ENCODE data around the gene IL27RA.

IL27RA gene

DNA sequence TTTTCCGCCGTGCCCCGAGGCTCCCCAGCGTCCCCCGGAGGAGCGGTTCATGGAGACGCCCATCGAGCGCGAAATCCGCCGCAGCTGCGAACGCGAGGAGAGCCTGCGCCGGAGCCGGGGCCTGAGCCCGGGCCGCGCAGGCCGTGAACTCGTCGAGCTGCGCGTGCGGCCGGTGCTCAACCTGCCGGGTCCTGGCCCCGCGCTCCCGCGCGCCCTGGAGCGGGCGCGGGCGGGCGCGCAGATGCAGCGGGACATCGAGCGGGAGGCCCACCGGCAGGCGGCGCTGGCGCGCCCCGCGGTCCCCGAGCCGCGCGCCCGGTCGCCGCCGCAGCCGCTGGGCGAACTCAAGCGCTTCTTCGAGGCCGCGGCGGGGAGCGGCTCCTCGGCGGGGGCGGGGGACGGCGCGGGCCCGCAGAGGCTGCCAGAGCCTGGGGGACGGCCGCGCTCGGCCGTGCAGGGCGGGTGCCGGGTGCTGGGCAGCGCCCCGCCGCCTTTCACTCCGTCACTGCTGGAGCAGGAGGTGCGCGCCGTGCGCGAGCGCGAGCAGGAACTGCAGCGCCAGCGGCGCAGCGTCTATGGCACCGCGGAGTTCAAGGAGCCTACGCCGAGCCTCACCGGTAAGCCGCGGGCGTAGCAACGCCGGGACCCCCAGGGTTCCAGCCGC is 41.8 kb downstream of the IL27RA start:
- H3K4me3 ChIP-seq (ENCODE audit: low read depth, low read length), result peak overlapping the region; percentile 64
- no peak for DNase-seq (ENCODE audit: low read depth)
- TF ChIP-seq, protein P1, sequence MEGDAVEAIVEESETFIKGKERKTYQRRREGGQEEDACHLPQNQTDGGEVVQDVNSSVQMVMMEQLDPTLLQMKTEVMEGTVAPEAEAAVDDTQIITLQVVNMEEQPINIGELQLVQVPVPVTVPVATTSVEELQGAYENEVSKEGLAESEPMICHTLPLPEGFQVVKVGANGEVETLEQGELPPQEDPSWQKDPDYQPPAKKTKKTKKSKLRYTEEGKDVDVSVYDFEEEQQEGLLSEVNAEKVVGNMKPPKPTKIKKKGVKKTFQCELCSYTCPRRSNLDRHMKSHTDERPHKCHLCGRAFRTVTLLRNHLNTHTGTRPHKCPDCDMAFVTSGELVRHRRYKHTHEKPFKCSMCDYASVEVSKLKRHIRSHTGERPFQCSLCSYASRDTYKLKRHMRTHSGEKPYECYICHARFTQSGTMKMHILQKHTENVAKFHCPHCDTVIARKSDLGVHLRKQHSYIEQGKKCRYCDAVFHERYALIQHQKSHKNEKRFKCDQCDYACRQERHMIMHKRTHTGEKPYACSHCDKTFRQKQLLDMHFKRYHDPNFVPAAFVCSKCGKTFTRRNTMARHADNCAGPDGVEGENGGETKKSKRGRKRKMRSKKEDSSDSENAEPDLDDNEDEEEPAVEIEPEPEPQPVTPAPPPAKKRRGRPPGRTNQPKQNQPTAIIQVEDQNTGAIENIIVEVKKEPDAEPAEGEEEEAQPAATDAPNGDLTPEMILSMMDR (IDR thresholded peaks at IDR 0.05; ENCODE audit: low read depth, low read length, missing control alignments), result peak; percentile 68

DNA sequence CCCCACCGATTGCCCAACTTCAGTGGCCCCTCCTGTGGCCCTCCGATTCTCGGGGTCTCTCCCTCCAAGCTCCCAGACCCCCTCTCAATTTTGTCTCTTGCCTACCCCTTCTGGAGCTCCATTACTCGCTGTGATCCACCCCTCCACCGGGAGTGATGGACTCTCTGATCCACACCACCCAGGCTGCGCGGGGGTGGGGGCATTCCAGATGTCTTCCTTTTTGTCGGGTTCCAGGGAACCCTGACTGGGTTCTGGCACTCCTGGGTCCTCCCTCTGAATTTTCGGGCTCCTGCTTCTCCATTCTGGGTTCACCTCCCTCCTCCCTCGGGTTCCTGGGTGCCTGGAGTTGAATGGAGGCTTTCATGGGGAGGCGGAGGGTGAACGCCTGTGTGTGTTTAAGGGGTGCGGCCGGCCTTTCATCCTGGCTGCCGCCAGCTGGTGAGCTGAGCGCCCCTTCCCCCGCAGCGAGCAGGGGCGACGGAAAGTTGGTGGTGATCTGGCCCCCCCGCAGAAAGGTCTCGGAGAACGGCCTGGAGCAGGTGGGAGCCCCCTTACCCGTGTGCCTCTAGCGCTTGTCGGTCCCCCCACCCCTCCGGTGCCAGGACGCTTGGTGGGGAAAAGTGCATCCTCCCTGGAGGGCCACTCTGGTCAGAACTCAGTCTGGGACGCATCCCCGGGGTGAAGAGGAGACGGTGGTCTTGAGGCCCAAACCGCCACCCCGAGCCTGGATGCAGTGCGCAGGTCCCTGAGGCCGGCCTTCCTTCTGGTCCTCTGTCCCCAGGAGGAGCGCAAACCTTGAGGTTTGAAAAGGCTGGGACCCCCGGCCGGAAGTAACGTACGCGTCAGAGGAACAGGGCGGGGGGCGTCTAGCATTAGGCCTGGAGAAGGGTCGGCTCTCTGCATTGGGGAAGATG is 42.6 kb downstream of the IL27RA start:
- TF ChIP-seq, protein P1 (IDR thresholded peaks at IDR 0.05; ENCODE audit: low read depth, low read length, missing control alignments), result no peak
- DNase-seq (ENCODE audit: low read depth), result no peak

DNA sequence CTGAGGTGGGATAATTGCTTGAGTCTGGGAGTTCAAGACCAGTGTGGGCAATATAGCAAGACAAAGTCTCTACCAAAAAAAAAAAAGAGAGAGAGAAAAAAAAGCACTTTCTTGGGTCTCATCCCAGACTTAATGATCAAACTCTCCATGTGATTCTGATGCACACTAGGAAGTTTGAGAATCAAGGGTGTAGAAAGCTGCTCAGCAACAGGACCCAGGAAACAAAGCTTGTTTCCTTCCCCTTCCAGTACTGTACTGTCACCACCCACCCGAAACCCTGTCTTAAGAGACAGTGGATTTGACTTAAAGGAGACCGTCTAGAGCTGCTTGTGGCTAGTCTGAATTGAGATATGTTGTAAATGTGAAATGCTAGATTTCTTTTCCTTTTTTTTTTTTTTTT is 46.8 kb downstream of the IL27RA start:
- TF ChIP-seq, protein P1 (IDR thresholded peaks at IDR 0.05; ENCODE audit: low read depth, low read length, missing control alignments), result no peak
- H3K4me3 ChIP-seq (ENCODE audit: low read depth, low read length), result no peak overlapping the region
- DNase-seq (ENCODE audit: low read depth), result no peak

More for the DNA sequence above, 42.6 kb downstream of the IL27RA start:
- H3K4me3 ChIP-seq (ENCODE audit: low read depth, low read length), result peak overlapping the region; percentile 64

DNA sequence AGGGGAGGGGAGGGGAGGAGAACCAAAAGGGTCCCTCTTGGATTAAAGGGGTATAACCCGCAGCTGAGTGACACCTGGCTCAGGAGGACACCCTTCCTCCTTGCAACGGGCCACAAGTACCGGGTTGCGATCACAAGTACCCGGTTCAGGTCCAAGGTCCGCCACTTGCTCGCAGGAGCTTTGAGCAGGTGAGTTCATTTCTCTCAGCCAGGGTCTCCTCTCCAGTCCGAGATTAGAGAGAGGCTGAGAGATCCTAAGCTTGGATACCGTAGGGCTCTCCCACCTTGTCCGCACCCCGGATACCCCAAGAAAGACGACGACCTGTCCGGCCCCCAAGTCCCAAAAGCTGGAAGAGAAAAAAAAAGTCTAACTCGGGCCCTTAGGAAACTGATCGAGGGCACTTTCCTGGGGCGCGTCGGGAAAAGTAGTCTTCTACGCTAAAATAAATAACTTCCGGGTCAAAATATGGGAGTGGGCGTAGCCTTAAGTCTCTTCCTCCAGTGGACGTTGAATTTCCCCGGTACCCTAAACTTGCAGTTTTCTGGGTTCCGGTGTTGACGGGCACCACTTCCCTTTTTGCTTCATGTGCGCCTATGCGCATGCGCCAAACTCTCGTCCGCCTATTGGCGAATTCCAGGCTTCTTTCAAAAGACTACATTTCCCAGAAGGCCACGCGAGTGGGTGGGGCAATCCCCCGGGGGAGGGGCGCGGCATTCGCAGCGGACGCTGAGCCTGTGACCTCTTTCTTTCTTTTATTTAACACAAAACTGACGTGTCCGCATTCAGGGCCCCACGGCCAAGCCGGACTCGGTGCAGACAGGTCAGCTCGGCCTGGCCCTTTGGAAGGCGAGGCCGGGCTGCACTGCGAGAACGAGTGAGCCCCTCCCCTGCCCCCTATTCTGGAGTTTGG is 49.6 kb downstream of the IL27RA start:
- DNase-seq (ENCODE audit: low read depth), result peak; percentile 99
- H3K4me3 ChIP-seq (ENCODE audit: low read depth, low read length), result peak overlapping the region; percentile 75
- TF ChIP-seq, protein P1 (IDR thresholded peaks at IDR 0.05; ENCODE audit: low read depth, low read length, missing control alignments), result no peak

DNA sequence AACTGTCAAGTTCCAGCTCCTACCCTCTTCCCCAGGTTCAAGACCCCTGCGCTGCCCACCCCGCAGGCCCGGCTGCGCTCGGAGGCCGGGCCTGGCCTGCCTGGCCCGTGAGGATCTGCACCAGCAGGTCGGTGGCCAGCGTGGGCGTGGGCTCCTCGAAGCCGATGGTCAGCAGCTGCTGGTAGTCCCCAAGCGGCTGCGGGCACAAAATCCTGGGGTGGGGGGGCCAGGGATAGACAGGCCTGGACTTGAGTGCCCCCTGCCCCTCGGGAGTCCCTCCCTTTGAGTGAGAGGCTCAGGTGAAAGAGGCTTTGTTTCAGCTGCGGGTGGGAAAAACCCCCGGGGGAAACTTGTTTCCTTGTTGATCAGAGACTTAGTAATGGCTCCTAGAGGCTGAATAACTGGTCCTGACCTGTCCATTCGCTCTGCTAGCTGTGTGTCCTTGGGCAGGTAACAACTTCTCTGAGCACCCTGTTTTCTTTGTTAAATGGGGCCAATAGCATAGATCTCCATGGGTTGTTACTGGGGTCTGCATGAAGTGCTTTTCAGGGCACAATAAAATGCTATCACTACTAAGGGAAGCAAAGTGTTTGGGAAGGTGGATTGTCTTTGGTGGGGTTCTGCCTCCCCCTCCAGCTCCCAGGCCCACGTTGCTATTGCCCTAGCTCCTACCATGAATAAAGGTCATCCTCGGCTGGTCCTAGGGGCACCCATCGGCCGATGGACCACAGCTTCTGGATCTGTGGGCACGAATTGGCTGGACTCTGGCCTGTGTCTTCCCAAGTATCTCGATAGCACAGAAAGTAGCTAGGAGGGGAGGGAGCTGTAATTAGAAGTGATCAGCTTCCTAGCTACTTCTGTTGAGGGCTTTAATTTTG is 50.5 kb downstream of the IL27RA start:
- no peak for DNase-seq (ENCODE audit: low read depth)
- peak overlapping the region; percentile 75 for H3K4me3 ChIP-seq (ENCODE audit: low read depth, low read length)
- TF ChIP-seq, protein P1 (IDR thresholded peaks at IDR 0.05; ENCODE audit: low read depth, low read length, missing control alignments), result no peak

DNA sequence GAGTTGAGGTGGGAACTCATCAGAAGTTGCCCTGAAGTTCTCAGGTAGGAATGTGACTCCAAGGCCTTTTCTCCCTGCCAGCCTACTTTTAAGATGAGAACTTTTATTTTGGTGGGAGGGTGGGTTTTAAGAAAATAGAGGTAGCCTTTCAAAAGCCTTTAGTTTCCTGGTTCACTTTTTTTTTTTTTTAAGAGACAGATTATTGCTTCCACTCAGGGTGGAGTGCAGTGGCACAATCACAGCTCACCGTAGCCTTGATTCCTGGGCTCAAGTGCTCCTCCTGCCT is 51.1 kb downstream of the IL27RA start:
- DNase-seq (ENCODE audit: low read depth), result no peak
- peak overlapping the region; percentile 75; the same call in 1 of the 2 replicates for H3K4me3 ChIP-seq (ENCODE audit: low read depth, low read length)
- TF ChIP-seq, protein P1 (IDR thresholded peaks at IDR 0.05; ENCODE audit: low read depth, low read length, missing control alignments), result no peak
